ENCODE results near the gene EHMT1. TPM values are rescaled to one million over a fixed set of nuclear protein-coding genes. Genes with fewer than 3 reads are reported as not detected.

Gene EHMT1
- total and polyA plus RNA-seq, 2 experiments from 2014 or later, result 162 to 177 TPM

DNA sequence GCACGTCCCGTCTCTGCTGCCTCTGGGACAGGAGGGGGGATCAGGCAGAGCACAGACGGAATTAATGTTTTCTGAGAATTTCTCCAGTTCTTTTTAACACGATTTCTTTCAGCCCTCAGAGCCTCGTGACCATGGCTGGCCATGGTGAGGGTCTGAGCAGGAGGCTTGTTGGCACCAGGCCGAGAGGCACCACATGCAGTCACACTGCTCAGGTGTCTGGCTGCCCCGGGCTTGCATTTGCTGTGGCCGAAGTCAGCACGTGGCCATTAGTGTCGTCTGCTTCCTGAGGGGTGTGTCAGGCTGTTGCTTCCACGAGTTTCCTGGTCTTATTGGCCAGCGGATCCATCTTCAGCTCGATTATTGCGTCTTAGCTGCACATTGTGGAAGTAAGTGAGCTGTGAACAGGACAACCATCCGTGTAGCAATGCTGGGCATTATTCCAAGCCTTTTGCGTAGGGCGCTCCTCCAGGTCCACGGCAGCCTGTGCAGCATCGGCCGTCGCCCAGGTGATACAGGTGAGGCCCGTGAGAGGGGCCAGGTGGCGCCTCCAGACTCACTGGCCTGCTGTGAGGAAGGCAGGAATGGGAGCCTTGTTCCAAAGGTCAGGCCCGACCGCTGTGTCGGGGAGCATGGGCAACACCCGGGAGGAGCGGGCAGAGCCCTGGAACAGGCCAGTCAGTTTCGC lies 144.6 kb downstream of the EHMT1 start:
- Mint-ChIP-seq H3K9me3 (no peaks in the 10 kb centered on the region), H3K4me3 (no peak overlapping the region), H3K4me1 (peaks cover 10% of the 10 kb centered on the region), H3K27me3 (ENCODE audit: insufficient read depth, low read depth, poor library complexity) (peaks cover 6% of the 10 kb centered on the region), H3K27ac (no peak overlapping the region), H3K36me3 (ENCODE audit: low read depth) (peaks cover 81% of the 10 kb centered on the region)
- Histone ChIP-seq H3K27ac (ENCODE audit: low read depth) (no peak overlapping the region), H3K9me2 (ENCODE audit: insufficient read depth) (no peaks in the 10 kb centered on the region), H3K4me1 (ENCODE audit: insufficient read depth) (no peaks in the 10 kb centered on the region), H3F3A (replicated peaks; ENCODE audit: low read depth) (0 out of 2 replicates have a peak, but pooled peaks cover 3% of the 10 kb centered on the region), H2AFZ (no peak overlapping the region), H4K20me1 (replicated peaks; ENCODE audit: insufficient read depth) (peaks cover 10% of the 10 kb centered on the region), H3K79me2 (replicated peaks; ENCODE audit: insufficient read depth) (peaks cover 24% of the 10 kb centered on the region), H3K4me3 (no peak overlapping the region), H3K4me2 (no peak overlapping the region), H3K36me3 (ENCODE audit: insufficient read depth) (peaks cover 47% of the 10 kb centered on the region), H3K27me3 (ENCODE audit: insufficient read depth) (no peaks in the 10 kb centered on the region)
- DNase-seq (ENCODE audit: low spot score) (no peak), ATAC-seq (no peak)
- TF ChIP-seq JUNB (IDR thresholded peaks at IDR 0.05; ENCODE audit: unreplicated experiment) (no peak), ZNF114 (CRISPR knock-in tag; IDR thresholded peaks at IDR 0.05) (no peak), EZH2phosphoT487 (IDR thresholded peaks at IDR 0.05; ENCODE audit: unreplicated experiment) (no peak), POLR2AphosphoS5 (IDR thresholded peaks at IDR 0.05; ENCODE audit: low read depth) (no peak), EZH2 (IDR thresholded peaks at IDR 0.05; ENCODE audit: low read depth, unreplicated experiment) (no peak), CREB1 (CRISPR knock-in tag; IDR thresholded peaks at IDR 0.05; ENCODE audit: low read depth) (no peak), STAT1 (IDR thresholded peaks at IDR 0.05; ENCODE audit: unreplicated experiment) (no peak), ZNF331 (CRISPR knock-in tag; IDR thresholded peaks at IDR 0.05; ENCODE audit: low read depth) (no peak), NANOG (IDR thresholded peaks at IDR 0.05; ENCODE audit: borderline replicate concordance) (no peak)
- TF ChIP-seq, protein P1, sequence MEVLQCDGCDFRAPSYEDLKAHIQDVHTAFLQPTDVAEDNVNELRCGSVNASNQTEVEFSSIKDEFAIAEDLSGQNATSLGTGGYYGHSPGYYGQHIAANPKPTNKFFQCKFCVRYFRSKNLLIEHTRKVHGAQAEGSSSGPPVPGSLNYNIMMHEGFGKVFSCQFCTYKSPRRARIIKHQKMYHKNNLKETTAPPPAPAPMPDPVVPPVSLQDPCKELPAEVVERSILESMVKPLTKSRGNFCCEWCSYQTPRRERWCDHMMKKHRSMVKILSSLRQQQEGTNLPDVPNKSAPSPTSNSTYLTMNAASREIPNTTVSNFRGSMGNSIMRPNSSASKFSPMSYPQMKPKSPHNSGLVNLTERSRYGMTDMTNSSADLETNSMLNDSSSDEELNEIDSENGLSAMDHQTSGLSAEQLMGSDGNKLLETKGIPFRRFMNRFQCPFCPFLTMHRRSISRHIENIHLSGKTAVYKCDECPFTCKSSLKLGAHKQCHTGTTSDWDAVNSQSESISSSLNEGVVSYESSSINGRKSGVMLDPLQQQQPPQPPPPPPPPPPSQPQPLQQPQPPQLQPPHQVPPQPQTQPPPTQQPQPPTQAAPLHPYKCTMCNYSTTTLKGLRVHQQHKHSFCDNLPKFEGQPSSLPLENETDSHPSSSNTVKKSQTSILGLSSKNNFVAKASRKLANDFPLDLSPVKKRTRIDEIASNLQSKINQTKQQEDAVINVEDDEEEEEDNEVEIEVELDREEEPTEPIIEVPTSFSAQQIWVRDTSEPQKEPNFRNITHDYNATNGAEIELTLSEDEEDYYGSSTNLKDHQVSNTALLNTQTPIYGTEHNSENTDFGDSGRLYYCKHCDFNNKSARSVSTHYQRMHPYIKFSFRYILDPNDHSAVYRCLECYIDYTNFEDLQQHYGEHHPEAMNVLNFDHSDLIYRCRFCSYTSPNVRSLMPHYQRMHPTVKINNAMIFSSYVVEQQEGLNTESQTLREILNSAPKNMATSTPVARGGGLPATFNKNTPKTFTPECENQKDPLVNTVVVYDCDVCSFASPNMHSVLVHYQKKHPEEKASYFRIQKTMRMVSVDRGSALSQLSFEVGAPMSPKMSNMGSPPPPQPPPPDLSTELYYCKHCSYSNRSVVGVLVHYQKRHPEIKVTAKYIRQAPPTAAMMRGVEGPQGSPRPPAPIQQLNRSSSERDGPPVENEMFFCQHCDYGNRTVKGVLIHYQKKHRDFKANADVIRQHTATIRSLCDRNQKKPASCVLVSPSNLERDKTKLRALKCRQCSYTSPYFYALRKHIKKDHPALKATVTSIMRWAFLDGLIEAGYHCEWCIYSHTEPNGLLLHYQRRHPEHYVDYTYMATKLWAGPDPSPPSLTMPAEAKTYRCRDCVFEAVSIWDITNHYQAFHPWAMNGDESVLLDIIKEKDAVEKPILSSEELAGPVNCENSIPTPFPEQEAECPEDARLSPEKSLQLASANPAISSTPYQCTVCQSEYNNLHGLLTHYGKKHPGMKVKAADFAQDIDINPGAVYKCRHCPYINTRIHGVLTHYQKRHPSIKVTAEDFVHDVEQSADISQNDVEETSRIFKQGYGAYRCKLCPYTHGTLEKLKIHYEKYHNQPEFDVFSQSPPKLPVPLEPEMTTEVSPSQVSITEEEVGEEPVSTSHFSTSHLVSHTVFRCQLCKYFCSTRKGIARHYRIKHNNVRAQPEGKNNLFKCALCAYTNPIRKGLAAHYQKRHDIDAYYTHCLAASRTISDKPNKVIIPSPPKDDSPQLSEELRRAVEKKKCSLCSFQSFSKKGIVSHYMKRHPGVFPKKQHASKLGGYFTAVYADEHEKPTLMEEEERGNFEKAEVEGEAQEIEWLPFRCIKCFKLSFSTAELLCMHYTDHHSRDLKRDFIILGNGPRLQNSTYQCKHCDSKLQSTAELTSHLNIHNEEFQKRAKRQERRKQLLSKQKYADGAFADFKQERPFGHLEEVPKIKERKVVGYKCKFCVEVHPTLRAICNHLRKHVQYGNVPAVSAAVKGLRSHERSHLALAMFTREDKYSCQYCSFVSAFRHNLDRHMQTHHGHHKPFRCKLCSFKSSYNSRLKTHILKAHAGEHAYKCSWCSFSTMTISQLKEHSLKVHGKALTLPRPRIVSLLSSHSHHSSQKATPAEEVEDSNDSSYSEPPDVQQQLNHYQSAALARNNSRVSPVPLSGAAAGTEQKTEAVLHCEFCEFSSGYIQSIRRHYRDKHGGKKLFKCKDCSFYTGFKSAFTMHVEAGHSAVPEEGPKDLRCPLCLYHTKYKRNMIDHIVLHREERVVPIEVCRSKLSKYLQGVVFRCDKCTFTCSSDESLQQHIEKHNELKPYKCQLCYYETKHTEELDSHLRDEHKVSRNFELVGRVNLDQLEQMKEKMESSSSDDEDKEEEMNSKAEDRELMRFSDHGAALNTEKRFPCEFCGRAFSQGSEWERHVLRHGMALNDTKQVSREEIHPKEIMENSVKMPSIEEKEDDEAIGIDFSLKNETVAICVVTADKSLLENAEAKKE (CRISPR knock-in tag; IDR thresholded peaks at IDR 0.05), result no peak
- TF ChIP-seq, protein P2, sequence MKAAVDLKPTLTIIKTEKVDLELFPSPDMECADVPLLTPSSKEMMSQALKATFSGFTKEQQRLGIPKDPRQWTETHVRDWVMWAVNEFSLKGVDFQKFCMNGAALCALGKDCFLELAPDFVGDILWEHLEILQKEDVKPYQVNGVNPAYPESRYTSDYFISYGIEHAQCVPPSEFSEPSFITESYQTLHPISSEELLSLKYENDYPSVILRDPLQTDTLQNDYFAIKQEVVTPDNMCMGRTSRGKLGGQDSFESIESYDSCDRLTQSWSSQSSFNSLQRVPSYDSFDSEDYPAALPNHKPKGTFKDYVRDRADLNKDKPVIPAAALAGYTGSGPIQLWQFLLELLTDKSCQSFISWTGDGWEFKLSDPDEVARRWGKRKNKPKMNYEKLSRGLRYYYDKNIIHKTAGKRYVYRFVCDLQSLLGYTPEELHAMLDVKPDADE (IDR thresholded peaks at IDR 0.05), result no peak
- TF ChIP-seq, protein P3, sequence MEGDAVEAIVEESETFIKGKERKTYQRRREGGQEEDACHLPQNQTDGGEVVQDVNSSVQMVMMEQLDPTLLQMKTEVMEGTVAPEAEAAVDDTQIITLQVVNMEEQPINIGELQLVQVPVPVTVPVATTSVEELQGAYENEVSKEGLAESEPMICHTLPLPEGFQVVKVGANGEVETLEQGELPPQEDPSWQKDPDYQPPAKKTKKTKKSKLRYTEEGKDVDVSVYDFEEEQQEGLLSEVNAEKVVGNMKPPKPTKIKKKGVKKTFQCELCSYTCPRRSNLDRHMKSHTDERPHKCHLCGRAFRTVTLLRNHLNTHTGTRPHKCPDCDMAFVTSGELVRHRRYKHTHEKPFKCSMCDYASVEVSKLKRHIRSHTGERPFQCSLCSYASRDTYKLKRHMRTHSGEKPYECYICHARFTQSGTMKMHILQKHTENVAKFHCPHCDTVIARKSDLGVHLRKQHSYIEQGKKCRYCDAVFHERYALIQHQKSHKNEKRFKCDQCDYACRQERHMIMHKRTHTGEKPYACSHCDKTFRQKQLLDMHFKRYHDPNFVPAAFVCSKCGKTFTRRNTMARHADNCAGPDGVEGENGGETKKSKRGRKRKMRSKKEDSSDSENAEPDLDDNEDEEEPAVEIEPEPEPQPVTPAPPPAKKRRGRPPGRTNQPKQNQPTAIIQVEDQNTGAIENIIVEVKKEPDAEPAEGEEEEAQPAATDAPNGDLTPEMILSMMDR (conservative IDR thresholded peaks at IDR 0.05; ENCODE audit: low read depth in 2 of 2), result no peak
- TF ChIP-seq, protein P4, sequence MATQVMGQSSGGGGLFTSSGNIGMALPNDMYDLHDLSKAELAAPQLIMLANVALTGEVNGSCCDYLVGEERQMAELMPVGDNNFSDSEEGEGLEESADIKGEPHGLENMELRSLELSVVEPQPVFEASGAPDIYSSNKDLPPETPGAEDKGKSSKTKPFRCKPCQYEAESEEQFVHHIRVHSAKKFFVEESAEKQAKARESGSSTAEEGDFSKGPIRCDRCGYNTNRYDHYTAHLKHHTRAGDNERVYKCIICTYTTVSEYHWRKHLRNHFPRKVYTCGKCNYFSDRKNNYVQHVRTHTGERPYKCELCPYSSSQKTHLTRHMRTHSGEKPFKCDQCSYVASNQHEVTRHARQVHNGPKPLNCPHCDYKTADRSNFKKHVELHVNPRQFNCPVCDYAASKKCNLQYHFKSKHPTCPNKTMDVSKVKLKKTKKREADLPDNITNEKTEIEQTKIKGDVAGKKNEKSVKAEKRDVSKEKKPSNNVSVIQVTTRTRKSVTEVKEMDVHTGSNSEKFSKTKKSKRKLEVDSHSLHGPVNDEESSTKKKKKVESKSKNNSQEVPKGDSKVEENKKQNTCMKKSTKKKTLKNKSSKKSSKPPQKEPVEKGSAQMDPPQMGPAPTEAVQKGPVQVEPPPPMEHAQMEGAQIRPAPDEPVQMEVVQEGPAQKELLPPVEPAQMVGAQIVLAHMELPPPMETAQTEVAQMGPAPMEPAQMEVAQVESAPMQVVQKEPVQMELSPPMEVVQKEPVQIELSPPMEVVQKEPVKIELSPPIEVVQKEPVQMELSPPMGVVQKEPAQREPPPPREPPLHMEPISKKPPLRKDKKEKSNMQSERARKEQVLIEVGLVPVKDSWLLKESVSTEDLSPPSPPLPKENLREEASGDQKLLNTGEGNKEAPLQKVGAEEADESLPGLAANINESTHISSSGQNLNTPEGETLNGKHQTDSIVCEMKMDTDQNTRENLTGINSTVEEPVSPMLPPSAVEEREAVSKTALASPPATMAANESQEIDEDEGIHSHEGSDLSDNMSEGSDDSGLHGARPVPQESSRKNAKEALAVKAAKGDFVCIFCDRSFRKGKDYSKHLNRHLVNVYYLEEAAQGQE (IDR thresholded peaks at IDR 0.05; ENCODE audit: unreplicated experiment), result no peak
